Naive B cell (primary cell): ENCODE measurements around the gene NOTCH2. TPM values are rescaled to one million over a fixed set of nuclear protein-coding genes. Genes with fewer than 3 reads are reported as not detected.
"Not testable (repeated sequence)": the region's sequence is repeated elsewhere in the genome, so short reads cannot be mapped to it uniquely, and the experiment has no call there.

Experiments
- ATAC-seq, 2 donors: fragments of 150-1000 bp; cut with Tn5 transposase; 2 replicates each; pipeline ENCODE4 v1.10.0; 2021; ENCODE audit warnings: low read depth in 2 of 2, mild to moderate bottlenecking in 2 of 2, moderate library complexity in 2 of 2
- DNase-seq: peaks from one replicate; pipeline ENCODE4 v3.0.0; 2022
- H3K27ac Mint-ChIP-seq, 6 donors: one replicate each; pipeline ENCODE4 v1.8.0; 2020 to 2022; ENCODE audit warnings: mild to moderate bottlenecking in 6 of 6, mixed read lengths in 6 of 6, moderate library complexity in 5 of 6, inconsistent platforms in 2 of 6
- H3K27me3 Mint-ChIP-seq, 3 donors: one replicate each; pipeline ENCODE4 v1.8.0; 2021 to 2022; ENCODE audit warnings: mixed read lengths in 3 of 3, mild to moderate bottlenecking in 1 of 3
- H3K36me3 Mint-ChIP-seq, 2 donors: one replicate each; pipeline ENCODE4 v1.8.0; 2020 to 2022; ENCODE audit warnings: mixed read lengths in 2 of 2, inconsistent platforms in 1 of 2, mild to moderate bottlenecking in 1 of 2
- H3K4me1 Mint-ChIP-seq, 3 donors: one replicate each; pipeline ENCODE4 v1.8.0; 2020 to 2022; ENCODE audit warnings: mixed read lengths in 3 of 3, inconsistent platforms in 1 of 3, mild to moderate bottlenecking in 1 of 3, moderate library complexity in 1 of 3
- H3K4me3 Mint-ChIP-seq, 8 donors: one replicate each; pipeline ENCODE4 v1.8.0; 2020 to 2022; ENCODE audit warnings: mild to moderate bottlenecking in 8 of 8, mixed read lengths in 8 of 8, moderate library complexity in 8 of 8, inconsistent platforms in 2 of 8
- H3K9me3 Mint-ChIP-seq, 7 donors: one replicate each; pipeline ENCODE4 v1.8.0; 2020 to 2022; ENCODE audit warnings: mixed read lengths in 7 of 7, mild to moderate bottlenecking in 5 of 7, inconsistent platforms in 2 of 7, moderate library complexity in 1 of 7
- polyA plus RNA-seq, 6 donors: library from polyadenylated mRNA; unstranded; fragments of 300-500 nt; fragmentation: Illumina TruSeq; gene quantifications; one replicate each; pipeline ENCODE4 v1.2.3, GENCODE V29; 2021; ENCODE audit warnings: low read depth in 6 of 6

Gene NOTCH2
- polyA plus RNA-seq, 6 donors from 2014 or later, result 45.8 to 70.9 (median 64.7) TPM

GRCh38 chr1:120008320-120008719, 61.1 kb downstream of the NOTCH2 start:
- H3K27ac Mint-ChIP-seq, ATAC-seq, H3K9me3 Mint-ChIP-seq, DNase-seq, H3K4me1 Mint-ChIP-seq, H3K36me3 Mint-ChIP-seq, H3K27me3 Mint-ChIP-seq, H3K4me3 Mint-ChIP-seq: not testable (repeated sequence)

- H3K36me3 Mint-ChIP-seq, H3K27ac Mint-ChIP-seq, DNase-seq, ATAC-seq, H3K4me3 Mint-ChIP-seq, H3K4me1 Mint-ChIP-seq, H3K27me3 Mint-ChIP-seq, H3K9me3 Mint-ChIP-seq: not testable (repeated sequence)
Measured at GRCh38 chr1:120007850-120008249, 61.6 kb downstream of the NOTCH2 start.

GRCh38 chr1:120001035-120001434, 68.4 kb downstream of the NOTCH2 start:
- not testable (repeated sequence) for ATAC-seq, H3K36me3 Mint-ChIP-seq, DNase-seq, H3K4me3 Mint-ChIP-seq, H3K27me3 Mint-ChIP-seq, H3K9me3 Mint-ChIP-seq
- Mint-ChIP-seq H3K4me1 (peaks cover 6 to 12% (median 7%) of the 10 kb centered on the region in 3 donors), H3K27ac (peak overlapping the region in 1 of 6 donors; percentile 67)

- H3K27ac Mint-ChIP-seq, result peak overlapping the region in 3 of 6 donors; percentile 48 to 97 (median 49)
- H3K27me3 Mint-ChIP-seq, H3K9me3 Mint-ChIP-seq, H3K36me3 Mint-ChIP-seq, ATAC-seq: not testable (repeated sequence)
- peak overlapping the region in 5 of 8 donors; percentile 20 to 66 (median 47) for H3K4me3 Mint-ChIP-seq
- DNase-seq, result peak; percentile 25
- H3K4me1 Mint-ChIP-seq, result peaks cover 6 to 13% (median 9%) of the 10 kb centered on the region in 3 donors
Measured at GRCh38 chr1:119996731-119997312, 72.6 kb downstream of the NOTCH2 start.

GRCh38 chr1:119995975-119996374, 73.5 kb downstream of the NOTCH2 start:
- ATAC-seq, H3K27me3 Mint-ChIP-seq, H3K36me3 Mint-ChIP-seq, DNase-seq, H3K9me3 Mint-ChIP-seq, H3K4me3 Mint-ChIP-seq, H3K27ac Mint-ChIP-seq: not testable (repeated sequence)
- peaks cover 6 to 13% (median 9%) of the 10 kb centered on the region in 3 donors for H3K4me1 Mint-ChIP-seq

- DNase-seq (peak; percentile 29), ATAC-seq (peak; percentile 90 to 92)
- Mint-ChIP-seq H3K4me1 (peaks cover 24 to 30% (median 25%) of the 10 kb centered on the region in 3 donors), H3K27ac (peak overlapping the region in 5 of 6 donors; percentile 3 to 73 (median 67)), H3K27me3 (no peaks in the 10 kb centered on the region), H3K4me3 (peak overlapping the region in 6 of 8 donors; percentile 3 to 82 (median 52)), H3K36me3 (peaks cover 23 to 24% of the 10 kb centered on the region in 2 donors), H3K9me3 (no peaks in the 10 kb centered on the region)
Measured at GRCh38 chr1:119988306-119989062, 81.0 kb downstream of the NOTCH2 start.

- Mint-ChIP-seq H3K4me1 (peaks cover 24 to 30% (median 25%) of the 10 kb centered on the region in 3 donors), H3K36me3 (peaks cover 23 to 24% of the 10 kb centered on the region in 2 donors), H3K9me3 (no peaks in the 10 kb centered on the region), H3K4me3 (peak overlapping the region in 4 of 8 donors; percentile 3 to 26 (median 16)), H3K27ac (peak overlapping the region in 3 of 6 donors; percentile 3 to 32 (median 9)), H3K27me3 (no peaks in the 10 kb centered on the region)
- DNase-seq (no peak), ATAC-seq (peak; percentile 30 to 52)
Measured at GRCh38 chr1:119987686-119988085, 81.8 kb downstream of the NOTCH2 start.

- H3K4me3 Mint-ChIP-seq, result no peak overlapping the region
- peak overlapping the region in 2 of 6 donors; percentile 21 to 79 for H3K27ac Mint-ChIP-seq
- H3K36me3 Mint-ChIP-seq, result peaks cover 23 to 24% of the 10 kb centered on the region in 2 donors
- H3K27me3 Mint-ChIP-seq, result no peaks in the 10 kb centered on the region
- peaks cover 24 to 30% (median 25%) of the 10 kb centered on the region in 3 donors for H3K4me1 Mint-ChIP-seq
- DNase-seq, result no peak
- no peaks in the 10 kb centered on the region for H3K9me3 Mint-ChIP-seq
- ATAC-seq, result no peak
Measured at GRCh38 chr1:119987112-119987511, 82.3 kb downstream of the NOTCH2 start.

- ATAC-seq, result no peak
- Mint-ChIP-seq H3K9me3 (no peaks in the 10 kb centered on the region), H3K27ac (no peak overlapping the region), H3K4me3 (no peak overlapping the region), H3K27me3 (no peaks in the 10 kb centered on the region), H3K4me1 (peaks cover 24 to 30% (median 25%) of the 10 kb centered on the region in 3 donors), H3K36me3 (peaks cover 23 to 24% of the 10 kb centered on the region in 2 donors)
- DNase-seq, result no peak
Measured at GRCh38 chr1:119986007-119986497, 83.4 kb downstream of the NOTCH2 start.

GRCh38 chr1:119984771-119985170, 84.7 kb downstream of the NOTCH2 start:
- H3K36me3 Mint-ChIP-seq, result peaks cover 23 to 24% of the 10 kb centered on the region in 2 donors
- H3K27me3 Mint-ChIP-seq, result no peaks in the 10 kb centered on the region
- H3K9me3 Mint-ChIP-seq, result no peaks in the 10 kb centered on the region
- H3K4me3 Mint-ChIP-seq, result no peak overlapping the region
- H3K4me1 Mint-ChIP-seq, result peaks cover 24 to 30% (median 25%) of the 10 kb centered on the region in 3 donors
- DNase-seq, result no peak
- peak overlapping the region in 3 of 6 donors; percentile 25 to 95 (median 75) for H3K27ac Mint-ChIP-seq
- no peak for ATAC-seq

GRCh38 chr1:119981986-119982815, 87.3 kb downstream of the NOTCH2 start:
- ATAC-seq (no peak), DNase-seq (no peak)
- H3K27me3 Mint-ChIP-seq, result no peaks in the 10 kb centered on the region
- peaks cover 34% of the 10 kb centered on the region in 2 donors for H3K36me3 Mint-ChIP-seq
- H3K4me3 Mint-ChIP-seq, result no peak overlapping the region
- no peaks in the 10 kb centered on the region for H3K9me3 Mint-ChIP-seq
- no peak overlapping the region for H3K27ac Mint-ChIP-seq
- H3K4me1 Mint-ChIP-seq, result peaks cover 6 to 22% (median 16%) of the 10 kb centered on the region in 3 donors

GRCh38 chr1:119981496-119981895, 88.0 kb downstream of the NOTCH2 start:
- H3K36me3 Mint-ChIP-seq, result peaks cover 28 to 34% of the 10 kb centered on the region in 2 donors
- ATAC-seq, result no peak

GRCh38 chr1:119978018-119978505, 91.4 kb downstream of the NOTCH2 start:
- Mint-ChIP-seq H3K27me3 (no peaks in the 10 kb centered on the region), H3K4me3 (no peak overlapping the region), H3K27ac (peak overlapping the region in 1 of 6 donors; percentile 96), H3K9me3 (no peaks in the 10 kb centered on the region), H3K4me1 (peaks cover 5 to 32% (median 18%) of the 10 kb centered on the region in 3 donors), H3K36me3 (peaks cover 24 to 28% of the 10 kb centered on the region in 2 donors)
- DNase-seq (no peak), ATAC-seq (no peak)

More at GRCh38 chr1:119981496-119981895, 88.0 kb downstream of the NOTCH2 start:
- no peak for DNase-seq
- Mint-ChIP-seq H3K27me3 (no peaks in the 10 kb centered on the region), H3K4me1 (peaks cover 0 to 22% (median 12%) of the 10 kb centered on the region in 3 donors), H3K9me3 (no peaks in the 10 kb centered on the region), H3K27ac (no peak overlapping the region), H3K4me3 (no peak overlapping the region)
